ENCODE measurements around the gene AADACL3. TPM values are rescaled to one million over a fixed set of nuclear protein-coding genes. Genes with fewer than 3 reads are reported as not detected.

The AADACL3 gene
- total RNA-seq, 2 donors from 2014 or later = not detected

DNA sequence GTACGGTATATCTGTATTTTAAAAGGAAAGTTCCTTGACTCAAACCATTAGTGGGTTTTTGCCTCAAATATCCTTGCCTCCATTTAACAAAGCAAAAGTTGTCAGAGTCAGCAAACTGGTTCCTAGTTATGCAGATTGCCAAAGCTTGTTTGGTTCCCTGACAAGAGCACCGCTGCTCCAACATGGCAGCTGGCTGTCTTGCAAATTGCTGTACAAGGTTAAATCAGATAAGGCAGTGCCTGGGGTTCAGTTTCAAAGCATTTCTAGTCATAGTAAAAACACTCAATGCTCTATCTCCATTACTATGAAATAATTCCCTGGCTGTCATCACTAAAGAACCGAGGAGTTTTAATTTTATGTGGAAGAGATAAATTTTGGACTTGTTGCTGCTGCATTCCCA is 18.7 kb downstream of the AADACL3 start:
- peaks cover 55 to 87% of the 10 kb centered on the region in 2 donors for H3K27me3 Mint-ChIP-seq

DNA sequence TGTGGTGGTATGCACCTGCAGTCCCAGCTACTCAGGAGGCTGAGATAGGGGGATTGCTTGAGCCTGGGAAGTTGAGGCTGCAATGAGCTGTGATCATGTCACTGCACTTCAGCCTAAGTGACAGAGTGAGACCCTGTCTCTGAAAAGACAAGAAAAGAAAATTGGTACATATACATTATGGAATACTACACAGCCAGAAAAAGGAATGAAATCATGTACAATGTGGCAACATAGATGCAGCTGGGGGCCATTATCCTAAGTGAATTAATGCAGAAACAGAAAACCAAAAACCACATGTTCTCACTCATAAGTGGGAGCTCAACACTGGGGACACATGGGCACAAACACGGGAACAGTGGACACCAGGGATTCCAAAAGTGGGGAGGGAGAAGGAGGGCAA is 23.0 kb downstream of the AADACL3 start:
- H3K4me3 Mint-ChIP-seq = no peak overlapping the region
- no peaks in the 10 kb centered on the region for H3K9me3 Mint-ChIP-seq
- ATAC-seq (no peak), DNase-seq (ENCODE audit: low spot score) (no peak)
- H3K4me1 Mint-ChIP-seq (ENCODE audit: low read depth in 2 of 2) = no peaks in the 10 kb centered on the region
- H3K27ac Mint-ChIP-seq = no peak overlapping the region
- H3K27me3 Mint-ChIP-seq = peaks cover 34 to 63% of the 10 kb centered on the region in 2 donors
- peaks cover 17% of the 10 kb centered on the region for H3K36me3 Mint-ChIP-seq

More for the DNA sequence above, 18.7 kb downstream of the AADACL3 start:
- H3K27ac Mint-ChIP-seq = no peak overlapping the region
- no peak overlapping the region for H3K4me3 Mint-ChIP-seq
- DNase-seq (ENCODE audit: low spot score) (no peak), ATAC-seq (no peak)
- no peaks in the 10 kb centered on the region for H3K4me1 Mint-ChIP-seq (ENCODE audit: low read depth in 2 of 2)
- peaks cover 41% of the 10 kb centered on the region for H3K36me3 Mint-ChIP-seq
- H3K9me3 Mint-ChIP-seq = no peaks in the 10 kb centered on the region

DNA sequence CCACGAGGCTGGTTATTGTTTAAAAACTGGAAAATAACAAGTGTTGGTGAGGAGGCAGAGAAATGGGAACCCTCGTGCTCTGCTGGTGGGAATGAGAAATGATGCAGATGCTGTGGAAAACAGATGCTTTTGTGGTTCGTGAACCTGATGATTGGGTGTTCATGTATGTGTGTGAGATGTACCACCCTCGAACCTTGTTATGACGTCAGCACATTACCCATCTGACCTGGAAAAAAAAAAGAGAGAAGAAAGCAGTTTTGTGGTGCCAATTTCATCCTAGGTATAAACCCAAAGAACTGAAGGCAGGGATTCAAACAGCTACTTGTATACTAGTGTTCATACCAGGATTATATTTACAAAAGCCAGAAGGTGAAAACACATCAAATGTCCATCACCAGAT is 23.7 kb downstream of the AADACL3 start:
- H3K27ac Mint-ChIP-seq = no peak overlapping the region
- ATAC-seq (no peak), DNase-seq (ENCODE audit: low spot score) (no peak)
- H3K36me3 Mint-ChIP-seq = peaks cover 16% of the 10 kb centered on the region
- H3K9me3 Mint-ChIP-seq = no peaks in the 10 kb centered on the region
- H3K4me1 Mint-ChIP-seq (ENCODE audit: low read depth in 2 of 2) = no peaks in the 10 kb centered on the region
- peaks cover 37 to 57% of the 10 kb centered on the region in 2 donors for H3K27me3 Mint-ChIP-seq
- no peak overlapping the region for H3K4me3 Mint-ChIP-seq

DNA sequence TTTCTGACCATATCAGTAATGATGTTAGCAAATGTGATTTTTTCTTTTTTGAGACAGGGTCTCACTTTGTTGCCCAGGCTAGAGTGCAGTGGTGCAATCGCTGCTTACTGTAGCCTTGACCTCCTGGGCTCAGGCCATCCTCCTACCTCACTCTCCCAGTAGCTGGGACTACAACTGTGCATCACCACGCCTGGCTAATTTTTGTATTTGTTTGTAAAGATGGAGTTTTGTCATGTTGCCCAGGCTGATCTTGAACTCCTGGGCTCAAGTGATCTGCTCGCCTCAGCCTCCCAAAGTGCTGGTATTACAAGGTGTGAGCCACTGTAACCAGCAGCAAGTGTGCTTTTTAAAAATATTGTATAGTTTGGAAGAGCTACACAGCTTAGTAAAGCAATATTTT is 26.0 kb downstream of the AADACL3 start:
- Mint-ChIP-seq H3K4me3 (no peak overlapping the region), H3K27ac (no peak overlapping the region), H3K4me1 (ENCODE audit: low read depth in 2 of 2) (no peaks in the 10 kb centered on the region), H3K9me3 (no peaks in the 10 kb centered on the region), H3K27me3 (peaks cover 31 to 55% of the 10 kb centered on the region in 2 donors), H3K36me3 (peaks cover 2% of the 10 kb centered on the region)
- DNase-seq (ENCODE audit: low spot score) (no peak), ATAC-seq (no peak)

DNA sequence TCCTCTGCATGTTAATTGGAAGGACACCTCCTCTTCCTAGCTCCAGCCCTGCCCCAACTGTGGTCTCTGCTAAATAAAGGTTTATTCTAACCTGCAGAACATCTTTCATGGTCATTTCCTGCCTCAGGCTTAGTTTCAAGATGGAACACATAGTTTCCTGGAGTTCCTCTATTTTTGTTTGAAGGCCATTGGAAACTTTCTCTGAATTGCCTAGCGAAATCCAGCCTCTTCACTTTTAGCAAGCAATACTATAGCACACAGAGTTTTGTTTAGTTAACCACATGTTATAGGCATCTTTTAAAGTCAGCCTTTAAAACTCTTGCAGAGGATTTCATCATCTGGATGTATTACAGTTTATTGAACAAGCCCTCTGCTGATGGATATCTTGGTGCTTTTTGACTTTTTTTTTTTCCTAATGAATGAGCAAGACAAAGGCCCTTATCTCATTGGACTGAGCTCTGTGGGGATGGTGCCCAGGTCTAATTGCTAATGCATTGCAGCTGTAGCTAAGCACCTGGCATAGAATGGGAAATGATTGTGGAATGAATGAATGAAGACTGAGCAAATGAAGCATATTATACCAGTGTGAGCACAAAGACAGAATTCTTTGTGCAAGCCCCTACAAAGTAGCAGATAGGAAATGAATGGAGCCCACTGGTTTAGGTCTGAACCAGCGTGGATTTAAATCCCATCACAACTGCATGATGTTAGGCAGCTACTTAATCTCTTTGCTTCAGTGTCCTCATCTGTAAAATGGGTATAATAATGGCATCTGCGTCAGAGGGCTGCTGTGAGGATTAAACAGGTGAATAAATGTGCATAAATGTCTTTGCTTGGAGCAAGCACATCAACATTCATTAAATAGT is 29.4 kb downstream of the AADACL3 start:
- Mint-ChIP-seq H3K27ac (no peak overlapping the region), H3K4me1 (ENCODE audit: low read depth in 2 of 2) (no peaks in the 10 kb centered on the region), H3K27me3 (peaks cover 30 to 47% of the 10 kb centered on the region in 2 donors), H3K36me3 (peaks cover 25% of the 10 kb centered on the region), H3K9me3 (peaks cover 16% of the 10 kb centered on the region), H3K4me3 (no peak overlapping the region)
- DNase-seq (ENCODE audit: low spot score) (no peak), ATAC-seq (no peak)

DNA sequence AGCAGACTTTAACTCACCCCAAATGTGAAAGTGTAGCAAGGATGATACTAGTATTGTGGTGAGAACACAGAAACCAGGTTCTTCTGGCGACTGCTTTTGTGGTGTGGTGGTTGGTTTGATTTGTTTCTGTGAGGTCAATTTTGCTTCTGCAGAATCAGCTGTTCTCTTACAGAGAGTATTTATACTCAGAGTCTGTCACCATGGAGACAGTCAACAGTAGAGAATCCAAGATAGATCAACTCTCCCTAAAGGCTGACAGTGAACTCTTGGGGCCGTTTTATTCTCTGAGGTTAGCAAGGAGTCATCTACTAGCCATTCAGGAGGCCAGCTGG is 30.0 kb downstream of the AADACL3 start, which contains the start of gene CFAP107:
TSS of gene CFAP107 (plus strand) at position 209 of the 332 bp plus-strand sequence. CDS start 231 bp downstream, outside the sequence.
- ATAC-seq (no peak), DNase-seq (ENCODE audit: low spot score) (no peak)
- peaks cover 19% of the 10 kb centered on the region for H3K9me3 Mint-ChIP-seq
- peaks cover 33 to 53% of the 10 kb centered on the region in 2 donors for H3K27me3 Mint-ChIP-seq
- peaks cover 28% of the 10 kb centered on the region for H3K36me3 Mint-ChIP-seq
- H3K27ac Mint-ChIP-seq = no peak within 1 kb of the TSS
- no peak within 1 kb of the TSS for H3K4me3 Mint-ChIP-seq
- H3K4me1 Mint-ChIP-seq (ENCODE audit: low read depth in 2 of 2) = no peaks in the 10 kb centered on the region

DNA sequence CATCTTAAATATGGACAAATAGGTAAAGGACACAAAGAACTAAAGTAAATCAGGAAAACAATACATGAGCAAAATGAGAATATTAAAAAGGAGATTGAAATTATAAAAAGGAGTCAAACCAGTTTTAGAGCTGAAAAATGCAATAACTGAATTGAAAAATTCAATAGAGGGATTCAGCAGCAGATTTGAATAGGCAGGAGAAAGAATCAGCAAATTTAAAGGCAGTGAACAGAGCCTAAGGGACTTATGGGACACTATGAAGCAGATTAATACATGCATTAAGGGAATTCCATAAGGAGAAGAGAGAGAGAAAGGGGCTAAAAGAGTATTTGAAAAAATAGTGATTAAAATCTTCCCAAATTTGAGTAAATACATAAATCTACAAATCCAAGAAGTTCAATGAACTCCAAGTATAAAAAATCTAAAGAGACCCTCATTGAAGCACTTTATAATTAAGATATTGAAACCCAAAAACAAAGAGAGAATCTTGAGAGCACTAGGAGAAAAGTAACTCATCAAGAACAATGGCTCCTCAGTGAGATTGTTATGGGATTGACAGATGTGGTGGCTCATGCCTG is 33.0 kb downstream of the AADACL3 start:
- peaks cover 37 to 71% of the 10 kb centered on the region in 2 donors for H3K27me3 Mint-ChIP-seq
- peaks cover 28% of the 10 kb centered on the region for H3K36me3 Mint-ChIP-seq
- no peak overlapping the region for H3K27ac Mint-ChIP-seq
- DNase-seq (ENCODE audit: low spot score) = no peak
- no peaks in the 10 kb centered on the region for H3K4me1 Mint-ChIP-seq (ENCODE audit: low read depth in 2 of 2)
- peaks cover 19% of the 10 kb centered on the region for H3K9me3 Mint-ChIP-seq
- ATAC-seq = no peak
- H3K4me3 Mint-ChIP-seq = no peak overlapping the region

DNA sequence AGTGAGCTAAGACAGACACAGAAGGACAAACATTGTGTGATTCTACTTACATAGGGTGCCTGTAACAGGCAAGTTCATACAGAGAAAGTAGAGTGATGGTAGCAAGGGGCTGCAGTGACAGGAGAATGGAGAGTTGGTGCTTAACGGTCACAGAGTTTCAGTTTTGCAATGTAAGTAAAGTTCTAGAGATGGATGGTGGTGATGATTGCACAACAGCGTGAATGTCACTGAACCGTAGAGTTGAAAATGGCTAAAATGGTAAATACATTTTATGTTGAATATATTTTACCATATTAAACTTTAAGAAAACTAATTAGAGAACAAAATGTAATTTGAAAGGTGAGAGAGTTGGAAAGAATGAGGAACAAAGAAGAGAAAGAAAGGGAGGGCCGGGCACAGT is 38.8 kb downstream of the AADACL3 start:
- no peaks in the 10 kb centered on the region for H3K4me1 Mint-ChIP-seq (ENCODE audit: low read depth in 2 of 2)
- H3K4me3 Mint-ChIP-seq = no peak overlapping the region
- peaks cover 5% of the 10 kb centered on the region for H3K9me3 Mint-ChIP-seq
- ATAC-seq = no peak
- H3K27me3 Mint-ChIP-seq = peaks cover 42 to 63% of the 10 kb centered on the region in 2 donors
- H3K36me3 Mint-ChIP-seq = peaks cover 9% of the 10 kb centered on the region
- no peak for DNase-seq (ENCODE audit: low spot score)
- H3K27ac Mint-ChIP-seq = no peak overlapping the region

DNA sequence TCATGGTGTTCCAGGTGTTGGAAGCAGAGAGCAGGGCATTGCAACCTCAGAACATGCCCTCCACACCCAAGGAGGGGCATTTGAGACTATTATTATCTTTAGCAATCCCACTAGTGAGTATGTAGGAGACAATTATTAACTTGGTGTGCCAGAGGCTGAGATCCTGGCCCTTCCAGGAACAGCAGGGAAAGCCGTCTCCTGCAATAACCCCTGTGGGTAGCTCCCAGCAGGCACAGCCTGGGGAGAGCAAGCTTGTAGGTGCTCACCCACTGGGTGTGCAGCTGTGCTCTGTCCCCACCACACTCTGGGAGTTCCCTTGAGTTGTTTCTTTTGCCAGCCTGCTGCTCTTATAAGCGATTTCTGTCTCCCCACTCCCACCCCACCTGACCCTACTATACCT is 40.4 kb downstream of the AADACL3 start:
- Mint-ChIP-seq H3K27ac (no peak overlapping the region), H3K4me3 (no peak overlapping the region), H3K9me3 (no peaks in the 10 kb centered on the region), H3K27me3 (peaks cover 37 to 52% of the 10 kb centered on the region in 2 donors), H3K4me1 (ENCODE audit: low read depth in 2 of 2) (no peaks in the 10 kb centered on the region), H3K36me3 (no peaks in the 10 kb centered on the region)
- DNase-seq (ENCODE audit: low spot score) (no peak), ATAC-seq (peak in 1 of 2 donors; percentile 32)

DNA sequence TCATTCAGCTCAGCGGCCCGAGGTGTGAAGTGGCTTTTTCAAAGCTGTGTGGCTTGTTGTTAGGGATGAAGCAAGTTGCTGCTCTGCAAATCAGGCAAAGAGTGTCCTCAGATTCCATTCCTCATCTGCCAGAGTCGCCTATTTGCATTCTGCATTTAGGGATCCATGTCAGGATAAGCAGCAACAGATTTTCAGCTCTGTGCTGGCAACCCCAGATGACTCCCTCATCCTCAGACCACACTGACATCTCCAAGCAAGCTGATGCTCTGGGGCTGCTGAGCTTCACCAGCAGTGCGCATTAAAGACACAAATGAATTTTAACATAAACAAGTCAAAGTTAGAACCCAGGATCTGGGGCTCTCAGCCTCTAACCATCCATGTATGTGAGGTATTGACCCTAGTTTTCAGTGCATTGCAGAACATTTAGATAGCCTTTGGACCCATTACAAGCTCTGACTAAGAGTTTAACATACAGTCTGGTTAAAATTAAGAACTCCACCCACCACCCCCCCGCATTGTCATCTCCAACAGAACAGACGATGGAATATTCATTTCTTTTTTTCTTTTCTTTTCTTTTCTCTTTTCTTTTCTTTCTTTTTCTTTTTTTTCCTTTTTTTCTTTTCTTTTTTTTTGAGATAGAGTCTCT is 41.0 kb downstream of the AADACL3 start:
- H3K4me3 Mint-ChIP-seq = no peak overlapping the region
- no peaks in the 10 kb centered on the region for H3K9me3 Mint-ChIP-seq
- peaks cover 37 to 51% of the 10 kb centered on the region in 2 donors for H3K27me3 Mint-ChIP-seq
- no peaks in the 10 kb centered on the region for H3K4me1 Mint-ChIP-seq (ENCODE audit: low read depth in 2 of 2)
- ATAC-seq (no peak), DNase-seq (ENCODE audit: low spot score) (no peak)
- no peak overlapping the region for H3K27ac Mint-ChIP-seq
- H3K36me3 Mint-ChIP-seq = no peaks in the 10 kb centered on the region

DNA sequence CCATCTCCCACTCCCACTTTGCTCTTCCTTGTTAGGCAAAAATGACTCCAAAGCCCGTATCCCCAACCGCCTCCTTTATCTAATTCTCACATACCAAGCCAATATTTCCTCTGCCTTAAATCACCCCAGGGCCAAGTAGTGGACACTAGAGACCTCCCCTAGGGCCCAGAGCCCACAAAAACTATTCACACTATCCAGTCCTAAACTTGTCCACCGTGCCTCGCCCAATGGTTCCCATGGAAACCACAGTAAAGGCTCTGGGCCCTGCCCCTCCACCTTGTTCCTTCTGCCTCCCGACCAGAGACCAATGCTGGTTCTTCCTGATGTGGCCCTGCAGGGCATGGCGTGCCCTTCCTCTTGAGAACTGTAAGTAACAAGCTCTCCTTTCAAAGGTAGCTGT is 41.9 kb downstream of the AADACL3 start:
- peaks cover 41 to 48% of the 10 kb centered on the region in 2 donors for H3K27me3 Mint-ChIP-seq
- ATAC-seq (no peak), DNase-seq (ENCODE audit: low spot score) (no peak)
- no peak overlapping the region for H3K4me3 Mint-ChIP-seq
- no peaks in the 10 kb centered on the region for H3K4me1 Mint-ChIP-seq (ENCODE audit: low read depth in 2 of 2)
- H3K9me3 Mint-ChIP-seq = no peaks in the 10 kb centered on the region
- no peaks in the 10 kb centered on the region for H3K36me3 Mint-ChIP-seq
- no peak overlapping the region for H3K27ac Mint-ChIP-seq

DNA sequence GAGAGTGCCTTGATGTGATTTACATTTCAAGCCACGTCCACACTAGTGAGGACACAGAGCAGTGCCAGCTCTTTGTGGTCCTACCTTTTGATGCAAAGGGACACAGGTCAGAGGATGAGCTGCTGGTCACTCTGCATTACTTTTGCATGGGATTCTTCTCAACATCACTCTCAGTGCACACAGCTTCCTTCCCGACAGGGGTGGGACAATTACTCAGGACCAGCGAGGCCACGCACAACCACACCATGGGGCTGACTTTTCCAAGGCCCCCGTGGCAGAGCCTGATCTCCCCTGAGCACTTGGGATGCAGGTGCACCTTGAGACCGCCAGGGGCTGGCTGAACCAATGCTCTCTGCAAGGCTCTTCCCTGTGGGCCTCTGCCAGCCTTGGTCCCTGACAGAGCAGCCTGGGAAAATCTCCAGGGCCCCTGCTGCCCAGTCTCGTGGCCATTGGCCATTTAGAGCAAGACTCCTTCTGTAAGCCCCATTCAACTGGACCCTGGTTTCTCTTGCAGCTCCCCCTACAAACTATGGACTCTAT is 44.4 kb downstream of the AADACL3 start:
- no peak for DNase-seq (ENCODE audit: low spot score)
- no peaks in the 10 kb centered on the region for H3K9me3 Mint-ChIP-seq
- no peaks in the 10 kb centered on the region for H3K4me1 Mint-ChIP-seq (ENCODE audit: low read depth in 2 of 2)
- H3K27me3 Mint-ChIP-seq = peaks cover 29 to 36% of the 10 kb centered on the region in 2 donors
- no peaks in the 10 kb centered on the region for H3K36me3 Mint-ChIP-seq
- H3K27ac Mint-ChIP-seq = no peak overlapping the region
- H3K4me3 Mint-ChIP-seq = no peak overlapping the region
- no peak for ATAC-seq

DNA sequence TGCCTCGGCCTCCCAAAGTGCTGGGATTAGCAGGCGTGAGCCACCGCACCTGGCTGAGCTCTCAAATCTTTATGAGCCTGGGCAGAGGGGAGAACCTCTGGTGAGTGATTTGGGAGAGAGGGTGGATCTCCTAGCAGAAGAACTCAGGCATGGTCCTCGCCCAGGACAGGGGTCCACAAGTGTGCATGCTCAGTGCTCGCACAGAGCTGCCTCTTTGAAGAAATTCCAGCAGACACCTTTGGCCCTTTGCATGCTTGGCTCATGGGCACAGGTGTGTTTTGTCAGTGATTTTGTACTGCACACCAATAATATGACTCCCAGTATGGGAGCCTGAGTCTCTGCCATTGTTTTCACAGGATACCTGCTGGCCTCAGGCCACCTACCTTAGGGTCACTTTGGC is 45.9 kb downstream of the AADACL3 start:
- Mint-ChIP-seq H3K27ac (no peak overlapping the region), H3K27me3 (peaks cover 29 to 41% of the 10 kb centered on the region in 2 donors), H3K4me1 (ENCODE audit: low read depth in 2 of 2) (no peaks in the 10 kb centered on the region), H3K9me3 (no peaks in the 10 kb centered on the region), H3K4me3 (no peak overlapping the region), H3K36me3 (no peaks in the 10 kb centered on the region)
- no peak for DNase-seq (ENCODE audit: low spot score)
- no peak for ATAC-seq

DNA sequence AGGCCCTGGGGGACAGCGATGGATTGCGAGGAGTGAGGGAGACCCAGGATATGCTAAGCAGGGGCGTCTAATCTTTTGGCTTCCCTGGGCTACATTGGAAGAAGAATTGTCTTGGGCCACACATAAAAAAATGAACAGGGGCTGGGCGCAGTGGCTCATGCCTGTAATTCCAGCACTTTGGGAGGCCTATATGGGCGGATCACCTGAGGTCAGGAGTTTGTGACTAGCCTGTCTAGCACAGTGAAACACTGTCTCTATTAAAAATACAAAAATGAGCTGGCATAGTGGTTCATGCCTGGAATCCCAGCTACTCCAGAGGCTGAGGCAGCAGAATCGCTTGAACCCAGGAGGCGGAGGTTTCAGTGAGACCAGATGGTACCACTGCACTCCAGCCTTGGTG is 46.9 kb downstream of the AADACL3 start:
- Mint-ChIP-seq H3K4me1 (ENCODE audit: low read depth in 2 of 2) (no peaks in the 10 kb centered on the region), H3K36me3 (no peaks in the 10 kb centered on the region), H3K4me3 (no peak overlapping the region), H3K9me3 (no peaks in the 10 kb centered on the region), H3K27me3 (peaks cover 32 to 45% of the 10 kb centered on the region in 2 donors), H3K27ac (no peak overlapping the region)
- DNase-seq (ENCODE audit: low spot score) (no peak), ATAC-seq (no peak)

Data from natural killer cell treated with Interleukin-12 subunit alpha and Interleukin-12 subunit beta and Interleukin-15 and Interleukin-18, amount 100 ng/mL, for 72 hours (primary cell).